Measurements from ENCODE around the gene STIM2. TPM values are rescaled to one million over a fixed set of nuclear protein-coding genes. Genes with fewer than 3 reads are reported as not detected.

The STIM2 gene
- total RNA-seq, 2 experiments from 2014 or later = 54.6 to 66.3 TPM

DNA sequence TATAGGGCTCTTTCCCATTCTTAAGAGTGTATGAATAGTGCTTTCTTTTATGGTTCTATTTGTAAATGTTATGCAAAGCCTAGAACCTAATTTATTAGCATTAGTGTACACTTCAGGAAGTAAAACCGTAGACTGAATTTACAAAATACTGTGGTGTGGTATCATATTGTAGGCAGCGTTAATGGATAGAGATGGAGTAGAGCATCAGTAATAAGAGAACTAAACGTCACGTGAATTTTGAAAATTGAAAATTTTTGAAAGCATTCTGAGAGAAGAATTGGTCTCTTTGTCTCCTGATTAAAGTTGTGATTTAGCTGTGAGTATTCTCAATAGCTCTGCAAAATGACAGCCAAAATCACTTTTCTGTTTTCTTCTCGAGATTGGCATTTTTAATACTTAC is 2.9 kb downstream of the STIM2 start:
- ATAC-seq (no peak), DNase-seq (no peak)
- Mint-ChIP-seq H3K4me1 (peaks cover 57% of the 10 kb centered on the region), H3K9me3 (ENCODE audit: low read depth) (no peaks in the 10 kb centered on the region), H3K27ac (peak overlapping the region; percentile 6), H3K4me3 (peak overlapping the region; percentile 51), H3K36me3 (peaks cover 6% of the 10 kb centered on the region), H3K27me3 (no peaks in the 10 kb centered on the region)
- CTCF ChIA-PET = interaction anchor here (0.6 to 1.4 kb wide), 5 partner anchors 10 to 876 kb away, joined by 3 read pairs; no protein-coding TSS in a partner anchor

- CTCF ChIA-PET = interaction anchor here (1.8 kb wide), 1 partner anchor 19 kb away, joined by 6 read pairs; no protein-coding TSS in a partner anchor
- DNase-seq (no peak), ATAC-seq (no peak)
- Mint-ChIP-seq H3K36me3 (peaks cover 10% of the 10 kb centered on the region), H3K27ac (no peak overlapping the region), H3K4me1 (peaks cover 51% of the 10 kb centered on the region), H3K27me3 (no peaks in the 10 kb centered on the region), H3K4me3 (no peak overlapping the region), H3K9me3 (ENCODE audit: low read depth) (no peaks in the 10 kb centered on the region)
These were observed 4.3 kb downstream of the STIM2 start for GRCh38 chr4:26864899-26865298.

DNA sequence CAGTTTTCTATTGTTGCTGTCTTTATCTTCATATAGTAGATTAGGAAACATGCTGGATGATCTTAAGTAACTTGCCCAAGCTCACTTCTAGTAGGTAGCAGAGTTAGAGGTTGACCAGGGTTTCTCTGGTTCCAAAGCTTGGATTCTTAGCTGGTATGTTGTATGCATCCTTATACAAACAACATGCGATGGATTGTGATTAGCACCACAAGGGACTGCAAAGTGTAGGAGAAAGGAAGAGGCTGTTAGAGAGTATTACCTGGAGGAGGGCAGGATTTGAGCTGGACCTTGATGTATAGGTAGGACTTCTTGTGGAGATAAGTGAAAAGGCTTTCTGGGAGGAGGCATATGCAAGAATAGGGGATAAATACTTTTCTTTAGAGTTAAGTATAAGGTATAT is 5.6 kb downstream of the STIM2 start:
- Mint-ChIP-seq H3K27ac (no peak overlapping the region), H3K9me3 (ENCODE audit: low read depth) (no peaks in the 10 kb centered on the region), H3K27me3 (no peaks in the 10 kb centered on the region), H3K4me3 (no peak overlapping the region), H3K36me3 (peaks cover 15% of the 10 kb centered on the region), H3K4me1 (peaks cover 59% of the 10 kb centered on the region)
- DNase-seq (no peak), ATAC-seq (no peak)
- CTCF ChIA-PET = interaction anchor here (1.8 kb wide), 1 partner anchor 18 kb away, joined by 6 read pairs; no protein-coding TSS in a partner anchor

DNA sequence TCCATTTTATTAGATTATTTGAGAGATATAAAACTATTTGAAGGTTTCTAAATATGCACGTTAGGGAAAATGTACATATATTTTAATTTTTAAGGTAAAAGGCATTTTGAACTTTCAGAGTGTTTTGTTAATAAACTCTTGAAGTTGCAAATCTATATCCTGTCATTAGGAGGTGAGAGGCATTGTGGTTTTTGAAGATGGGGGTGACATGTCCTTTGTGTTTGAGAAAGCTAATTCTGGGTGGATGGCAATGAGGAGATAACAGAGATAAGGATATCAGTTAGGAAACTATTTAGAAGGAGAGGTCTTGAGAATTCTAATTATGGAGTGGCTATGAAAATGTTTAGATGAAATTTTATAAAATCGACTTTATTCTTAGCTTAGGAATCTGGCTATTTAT is 6.1 kb downstream of the STIM2 start:
- Mint-ChIP-seq H3K4me1 (peaks cover 64% of the 10 kb centered on the region), H3K4me3 (peak overlapping the region; percentile 3), H3K27ac (peak overlapping the region; percentile 23), H3K9me3 (ENCODE audit: low read depth) (no peaks in the 10 kb centered on the region), H3K27me3 (no peaks in the 10 kb centered on the region), H3K36me3 (peaks cover 17% of the 10 kb centered on the region)
- DNase-seq (no peak), ATAC-seq (no peak)
- CTCF ChIA-PET = interaction anchor here (1.8 kb wide), 1 partner anchor 17 kb away, joined by 6 read pairs; no protein-coding TSS in a partner anchor

GRCh38 chr4:26867914-26868684 is 7.5 kb downstream of the STIM2 start:
- no peak for ATAC-seq
- Mint-ChIP-seq H3K36me3 (peaks cover 22% of the 10 kb centered on the region), H3K4me3 (no peak overlapping the region), H3K27me3 (no peaks in the 10 kb centered on the region), H3K4me1 (peaks cover 70% of the 10 kb centered on the region), H3K27ac (peak overlapping the region; percentile 56), H3K9me3 (ENCODE audit: low read depth) (no peaks in the 10 kb centered on the region)
- CTCF ChIA-PET = no interaction called here
- no peak for DNase-seq

DNA sequence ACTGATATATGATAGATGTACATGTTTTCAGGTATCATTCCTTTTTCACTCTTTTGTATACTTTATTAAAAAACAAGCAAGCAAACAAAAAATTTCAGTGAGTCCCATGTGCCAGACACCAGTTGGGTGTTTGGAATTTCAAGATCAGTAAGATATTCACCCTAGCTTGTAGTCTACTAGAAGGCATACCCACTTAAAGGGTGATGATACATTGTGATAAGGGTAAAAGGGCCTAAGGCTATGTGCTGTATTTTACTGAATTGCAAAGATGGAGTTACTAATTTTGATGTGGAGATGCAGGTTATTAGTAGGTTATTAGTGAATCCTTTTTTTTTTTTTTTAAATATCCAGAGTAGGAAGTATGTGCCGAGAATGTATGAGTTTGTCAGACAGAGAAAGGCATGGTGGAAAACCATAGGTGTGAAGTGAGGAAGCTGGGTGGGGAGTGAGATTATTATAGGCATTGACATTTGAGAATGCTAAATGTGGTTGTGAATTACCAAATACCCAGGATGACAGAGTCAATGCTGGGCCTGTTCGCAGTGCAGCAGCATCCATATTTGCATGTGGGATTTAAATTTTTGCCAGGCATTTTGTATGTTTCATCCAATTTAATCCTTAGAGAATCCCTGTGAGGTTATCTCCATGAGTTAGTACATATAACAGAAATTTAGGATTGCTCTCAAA is 10.1 kb downstream of the STIM2 start:
- Mint-ChIP-seq H3K4me1 (peaks cover 69% of the 10 kb centered on the region), H3K9me3 (ENCODE audit: low read depth) (no peaks in the 10 kb centered on the region), H3K27ac (no peak overlapping the region), H3K27me3 (no peaks in the 10 kb centered on the region), H3K36me3 (peaks cover 18% of the 10 kb centered on the region), H3K4me3 (no peak overlapping the region)
- no peak for ATAC-seq
- no peak for DNase-seq
- CTCF ChIA-PET = interaction anchor here (6.0 kb wide), 1 partner anchor 10 kb away, joined by 31 read pairs; the partner anchor contains the start of gene STIM2

GRCh38 chr4:26871611-26872010 is 11.0 kb downstream of the STIM2 start:
- DNase-seq = no peak
- CTCF ChIA-PET = interaction anchor here (1.1 to 6.0 kb wide), 4 partner anchors 10 to 17 kb away, joined by 3 to 31 read pairs (median 13); partner anchors contain the start of gene STIM2
- Mint-ChIP-seq H3K9me3 (ENCODE audit: low read depth) (no peaks in the 10 kb centered on the region), H3K27ac (no peak overlapping the region), H3K4me3 (no peak overlapping the region), H3K36me3 (peaks cover 24% of the 10 kb centered on the region), H3K27me3 (no peaks in the 10 kb centered on the region), H3K4me1 (peaks cover 69% of the 10 kb centered on the region)
- no peak for ATAC-seq

DNA sequence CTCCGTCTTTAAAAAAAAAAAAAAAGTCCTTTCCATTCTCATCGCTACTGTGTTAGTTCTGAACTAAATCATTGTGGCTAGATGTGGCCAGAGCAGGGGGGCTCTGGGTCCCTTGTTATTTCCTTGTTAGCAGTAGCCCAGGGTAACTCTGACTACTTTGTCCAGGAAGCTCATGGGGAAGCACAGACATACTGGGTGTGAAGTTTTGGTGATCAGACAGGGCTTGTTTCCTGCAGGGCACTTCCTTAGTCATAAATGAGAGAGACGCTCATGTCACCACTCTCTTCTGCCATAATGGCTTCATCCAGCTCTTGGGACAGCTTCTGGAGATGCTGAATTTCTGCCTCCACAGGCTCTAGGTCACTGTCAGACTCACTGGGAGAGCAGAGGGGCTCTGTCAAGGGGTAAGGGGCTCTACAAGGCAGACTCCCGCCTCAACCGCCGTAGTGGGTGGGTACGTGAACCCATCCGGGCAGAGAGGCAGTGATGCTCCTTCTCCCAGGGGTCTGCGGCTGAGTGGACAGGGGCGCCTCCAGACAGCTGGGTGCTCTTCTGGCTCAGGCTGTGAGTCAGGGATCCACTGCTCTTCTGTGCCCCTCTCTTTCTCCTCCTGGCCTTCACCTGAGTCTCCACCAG is 12.9 kb downstream of the STIM2 start:
- peaks cover 75% of the 10 kb centered on the region for H3K4me1 Mint-ChIP-seq
- CTCF ChIA-PET = interaction anchor here (0.7 to 6.0 kb wide), 7 partner anchors 10 to 133 kb away, joined by 3 to 31 read pairs (median 3); partner anchors contain the start of gene STIM2
- no peaks in the 10 kb centered on the region for H3K9me3 Mint-ChIP-seq (ENCODE audit: low read depth)
- ATAC-seq (peak; percentile 93), DNase-seq (peak; percentile 93)
- peak overlapping the region; percentile 89 for H3K27ac Mint-ChIP-seq
- H3K36me3 Mint-ChIP-seq = peaks cover 33% of the 10 kb centered on the region
- H3K27me3 Mint-ChIP-seq = no peaks in the 10 kb centered on the region
- H3K4me3 Mint-ChIP-seq = peak overlapping the region; percentile 48

DNA sequence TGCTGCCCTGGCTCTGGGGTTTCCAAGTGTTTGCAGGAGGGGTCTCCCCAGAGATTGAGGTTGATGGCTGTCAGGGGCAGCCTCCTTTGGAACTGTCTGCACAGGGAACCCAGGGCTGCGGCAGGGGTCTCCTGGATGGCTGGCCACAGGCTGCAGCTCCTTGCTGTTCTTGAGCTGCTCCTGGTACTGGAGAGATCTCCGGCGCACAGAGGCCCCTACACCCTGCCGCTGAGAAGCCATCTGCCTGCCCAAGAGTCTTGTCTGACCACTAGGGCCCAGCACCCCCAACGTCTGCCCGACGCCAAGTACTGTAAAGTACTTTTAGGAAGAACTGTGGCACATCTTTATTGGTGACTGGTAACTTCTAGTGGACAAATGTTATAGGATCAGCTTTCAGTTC is 13.5 kb downstream of the STIM2 start:
- Mint-ChIP-seq H3K36me3 (peaks cover 36% of the 10 kb centered on the region), H3K27ac (peak overlapping the region; percentile 89)
- CTCF ChIA-PET = interaction anchor here (3.4 to 6.0 kb wide), 2 partner anchors 12 to 13 kb away, joined by 23 to 31 read pairs; partner anchors contain the start of gene STIM2

DNA sequence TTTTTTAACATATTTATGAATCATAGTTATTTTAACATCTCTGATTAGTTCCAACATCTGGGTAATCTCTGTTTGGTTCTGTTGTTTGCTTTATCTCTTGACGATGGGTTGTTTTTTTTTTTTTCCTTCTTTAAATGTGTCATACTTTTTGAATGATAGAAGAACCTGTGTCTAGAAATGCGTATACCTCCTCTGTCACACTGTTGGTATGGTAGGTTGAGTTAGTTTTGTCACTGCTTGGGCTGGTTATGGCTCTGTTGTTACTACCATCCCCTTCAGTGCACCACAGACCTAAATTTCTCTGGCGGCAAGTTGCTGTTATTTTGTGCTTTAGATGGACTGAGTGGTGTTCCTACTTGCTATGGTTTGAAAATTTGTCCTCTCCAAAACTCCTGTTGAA is 16.8 kb downstream of the STIM2 start:
- DNase-seq = no peak
- H3K27me3 Mint-ChIP-seq = no peaks in the 10 kb centered on the region
- peaks cover 41% of the 10 kb centered on the region for H3K36me3 Mint-ChIP-seq

More for the DNA sequence above, 13.5 kb downstream of the STIM2 start:
- no peak for DNase-seq
- no peak for ATAC-seq
- Mint-ChIP-seq H3K4me1 (peaks cover 76% of the 10 kb centered on the region), H3K27me3 (no peaks in the 10 kb centered on the region), H3K4me3 (no peak overlapping the region), H3K9me3 (ENCODE audit: low read depth) (no peaks in the 10 kb centered on the region)

GRCh38 chr4:26877961-26878360 is 17.3 kb downstream of the STIM2 start:
- Mint-ChIP-seq H3K4me3 (peak overlapping the region; percentile 28), H3K9me3 (ENCODE audit: low read depth) (no peaks in the 10 kb centered on the region), H3K27me3 (no peaks in the 10 kb centered on the region), H3K27ac (peak overlapping the region; percentile 89), H3K36me3 (peaks cover 36% of the 10 kb centered on the region), H3K4me1 (peaks cover 78% of the 10 kb centered on the region)
- DNase-seq (no peak), ATAC-seq (peak; percentile 13)
- CTCF ChIA-PET = no interaction called here

More for the DNA sequence above, 16.8 kb downstream of the STIM2 start:
- Mint-ChIP-seq H3K4me1 (peaks cover 79% of the 10 kb centered on the region), H3K9me3 (ENCODE audit: low read depth) (no peaks in the 10 kb centered on the region), H3K4me3 (peak overlapping the region; percentile 5), H3K27ac (peak overlapping the region; percentile 89)
- CTCF ChIA-PET = no interaction called here
- ATAC-seq = peak; percentile 11

DNA sequence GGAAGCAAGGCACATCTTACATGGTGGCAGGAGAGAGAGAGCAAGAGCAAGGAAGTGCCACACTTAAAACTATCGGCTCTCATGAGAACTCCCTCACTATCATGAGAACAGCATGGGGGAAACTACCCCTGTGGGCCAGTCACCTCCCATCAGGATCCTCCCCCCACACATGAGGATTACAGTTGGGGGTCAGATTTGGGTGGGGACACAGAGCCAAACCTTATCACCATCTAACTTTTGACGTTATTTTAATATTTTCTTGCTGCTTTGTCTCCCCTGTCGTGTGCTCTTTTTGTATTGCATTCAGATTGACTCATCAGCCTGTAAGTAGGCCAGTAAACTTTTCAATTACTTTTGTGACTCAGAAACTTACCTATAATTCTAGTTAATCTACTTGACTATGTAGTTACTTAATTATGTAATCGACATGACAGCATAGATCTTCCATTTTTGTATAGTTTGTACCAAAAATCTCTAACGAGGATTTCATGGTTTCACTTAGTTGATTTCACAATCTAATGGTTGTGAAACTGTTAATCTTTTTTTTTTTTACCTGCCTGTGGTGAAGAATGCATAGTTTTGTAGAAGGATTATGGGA is 18.3 kb downstream of the STIM2 start:
- H3K27ac Mint-ChIP-seq = peak overlapping the region; percentile 89
- H3K27me3 Mint-ChIP-seq = no peaks in the 10 kb centered on the region
- peak; percentile 55 for ATAC-seq
- DNase-seq = no peak
- peaks cover 77% of the 10 kb centered on the region for H3K4me1 Mint-ChIP-seq
- H3K9me3 Mint-ChIP-seq (ENCODE audit: low read depth) = no peaks in the 10 kb centered on the region
- CTCF ChIA-PET = no interaction called here
- peaks cover 36% of the 10 kb centered on the region for H3K36me3 Mint-ChIP-seq
- peak overlapping the region; percentile 28 for H3K4me3 Mint-ChIP-seq

DNA sequence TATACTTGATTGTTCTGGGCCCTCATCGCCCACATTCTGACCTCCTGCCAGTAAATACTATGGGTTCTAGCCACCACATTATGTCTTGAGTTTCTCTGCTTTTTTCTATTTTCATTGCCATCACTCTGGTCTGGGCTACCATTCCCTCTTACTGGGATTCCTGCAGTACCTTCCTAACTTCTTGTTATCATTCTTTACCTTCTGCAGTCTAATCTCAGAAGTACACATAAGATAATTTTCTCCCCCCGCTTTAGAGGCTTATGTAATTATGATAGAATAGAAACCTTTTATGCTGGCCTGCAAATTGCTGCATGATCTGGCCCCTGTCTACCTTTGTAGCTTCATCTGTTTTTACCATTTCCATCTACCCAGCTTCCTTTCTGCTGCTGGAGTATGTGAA is 19.2 kb downstream of the STIM2 start:
- Mint-ChIP-seq H3K27ac (peak overlapping the region; percentile 89), H3K4me1 (peaks cover 77% of the 10 kb centered on the region), H3K9me3 (ENCODE audit: low read depth) (no peaks in the 10 kb centered on the region), H3K27me3 (no peaks in the 10 kb centered on the region), H3K36me3 (peaks cover 36% of the 10 kb centered on the region), H3K4me3 (peak overlapping the region; percentile 14)
- ATAC-seq = no peak
- no peak for DNase-seq
- CTCF ChIA-PET = interaction anchor here (1.5 kb wide), 1 partner anchor 13 kb away, joined by 4 read pairs; no protein-coding TSS in a partner anchor
